NCI-H446 (cell line): ENCODE measurements around the gene AGR2.
"Not testable (repeated sequence)": the region's sequence is repeated elsewhere in the genome, so short reads cannot be mapped to it uniquely, and the experiment has no call there.

Experiments used
- DNase-seq, 2 experiments: peaks; one replicate each; lab custom pipeline; 2025; lab: John Stamatoyannopoulos, UW

The AGR2 gene

DNA sequence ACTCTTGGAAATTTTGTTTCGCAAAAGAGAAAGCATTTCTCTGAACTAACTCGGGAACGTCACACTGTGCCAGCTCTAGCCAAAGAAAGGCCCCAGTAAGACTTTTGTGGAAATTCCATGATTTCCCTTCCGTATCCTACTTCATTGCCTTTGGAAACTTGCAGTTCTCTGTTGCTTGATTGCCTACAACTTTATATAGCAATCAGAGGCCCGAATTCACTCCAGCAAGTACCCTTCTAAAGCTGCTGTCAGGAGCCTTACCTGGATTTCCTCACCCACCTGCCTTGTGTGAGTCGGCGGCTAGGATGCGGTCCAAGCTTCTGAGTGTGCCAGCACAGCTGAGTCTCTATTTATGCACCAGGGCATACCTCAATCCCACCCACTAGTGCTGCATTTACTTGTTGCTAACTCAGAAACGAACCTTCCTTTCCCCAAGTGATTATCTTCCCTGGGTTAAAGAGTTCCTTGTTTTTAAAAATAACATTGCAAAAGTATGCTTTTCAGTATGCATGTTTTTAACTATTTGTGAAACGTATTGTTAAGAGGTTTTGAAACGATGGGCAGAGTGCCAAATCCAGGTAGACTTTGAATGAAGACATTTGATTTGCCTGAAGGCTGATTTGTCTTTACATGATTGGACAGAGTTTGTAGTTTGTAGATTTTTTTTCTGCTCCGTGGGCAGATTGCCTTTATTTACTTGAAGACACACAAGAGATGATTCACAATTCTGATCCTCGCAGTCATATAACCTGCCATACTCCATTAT, at the start of gene AGR2:
Gene AGR2 (minus strand): TSS at position 326 of the 766 bp plus-strand sequence. CDS start 3,203 bp downstream, outside the sequence.
- DNase-seq, result no peak

- DNase-seq, result not testable (repeated sequence)
Observed at GRCh38 chr7:16853189-16853588, 48.4 kb upstream of the AGR2 start.

- DNase-seq, result no peak
Observed at GRCh38 chr7:16851829-16852228, 47.0 kb upstream of the AGR2 start.

- DNase-seq, result no peak
Observed at GRCh38 chr7:16850614-16851466, 46.0 kb upstream of the AGR2 start.

DNA sequence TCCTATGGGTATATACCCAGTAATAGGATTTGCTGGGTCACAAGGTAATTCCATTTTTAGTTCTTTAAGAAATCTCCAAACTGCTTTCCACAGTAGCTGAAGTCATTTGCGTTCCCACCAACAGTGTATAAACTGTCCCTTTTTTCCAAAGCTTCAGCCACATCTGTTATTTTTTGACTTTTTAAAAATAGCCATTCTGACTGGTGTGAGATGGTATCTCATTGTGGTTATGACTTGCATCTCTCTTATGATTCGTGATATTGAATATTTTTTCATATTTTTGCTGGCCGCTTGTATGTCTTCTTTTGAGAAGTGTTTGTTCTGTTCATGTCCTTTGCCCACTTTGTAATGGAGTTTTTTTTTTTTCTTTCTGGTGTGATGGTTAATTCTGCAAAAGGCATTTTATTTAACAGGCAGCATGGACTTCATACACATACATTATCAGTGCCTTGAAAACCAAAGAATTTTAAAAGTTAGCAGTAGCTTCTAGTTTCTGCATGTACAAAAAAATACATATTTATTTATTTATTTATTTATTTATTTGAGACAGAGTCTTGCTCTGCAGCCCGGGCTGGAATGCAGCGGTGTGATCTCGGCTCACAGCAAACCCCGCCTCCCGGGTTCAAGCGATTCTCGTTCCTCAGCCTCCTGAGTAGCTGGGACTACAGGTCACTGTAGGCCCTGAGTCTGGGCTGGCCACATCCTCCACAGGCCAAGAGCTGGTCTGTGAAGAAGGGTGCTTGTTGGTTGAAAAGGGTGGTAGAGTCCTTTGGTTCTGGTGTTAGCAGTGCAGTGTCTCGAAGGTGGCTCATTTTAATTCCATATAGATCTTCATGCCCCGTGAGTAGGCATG, 44.7 kb upstream of the AGR2 start:
- no peak for DNase-seq

DNA sequence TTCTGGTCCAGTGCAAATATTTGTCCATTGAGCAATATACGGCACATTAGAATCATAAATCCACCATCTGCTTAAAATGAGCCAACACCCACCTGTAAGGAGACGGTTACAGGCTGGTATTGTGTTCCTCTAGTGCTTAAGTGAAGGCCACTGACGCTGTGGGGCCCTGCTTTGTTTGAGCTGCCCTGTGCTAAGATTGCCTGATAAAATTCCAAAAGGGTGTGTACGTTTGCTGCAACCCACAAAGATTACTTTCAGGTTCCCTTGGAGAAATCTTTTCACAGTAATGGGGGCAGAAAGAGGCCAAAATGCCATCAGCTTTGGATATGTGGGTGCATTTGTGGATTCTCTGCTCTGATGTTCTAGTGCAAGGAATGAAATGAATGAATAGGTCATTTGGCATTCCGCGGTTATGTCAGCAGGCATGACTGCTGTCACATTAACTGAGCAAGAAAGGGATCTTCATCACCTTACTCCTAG, 42.6 kb upstream of the AGR2 start:
- no peak for DNase-seq

DNA sequence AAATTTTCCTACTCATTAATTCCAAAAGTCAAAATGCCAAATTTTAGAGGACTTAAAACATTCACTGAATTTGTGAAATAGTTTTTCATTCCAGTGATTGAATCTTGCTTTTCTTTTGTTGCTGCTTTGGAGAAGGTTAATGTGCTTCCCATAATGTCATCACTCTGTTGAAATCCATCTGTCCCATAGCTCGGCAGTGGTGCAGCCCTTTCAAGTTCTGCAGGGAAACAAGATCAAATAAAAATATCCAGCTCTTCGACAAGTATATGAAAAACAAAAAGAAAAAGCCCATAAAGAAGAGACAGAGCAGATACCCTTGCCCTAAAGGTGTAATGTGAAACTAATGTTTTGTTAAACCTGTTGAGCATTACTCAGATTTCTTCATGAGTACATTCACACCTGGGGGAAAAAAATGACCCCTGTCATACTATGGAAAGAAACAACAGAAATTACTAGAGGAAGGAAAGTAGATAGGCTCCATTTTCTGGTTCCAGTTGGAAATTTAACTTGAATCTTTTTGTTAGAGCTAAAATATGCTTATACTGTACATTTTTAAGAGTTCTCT, 41.9 kb upstream of the AGR2 start:
- no peak for DNase-seq

DNA sequence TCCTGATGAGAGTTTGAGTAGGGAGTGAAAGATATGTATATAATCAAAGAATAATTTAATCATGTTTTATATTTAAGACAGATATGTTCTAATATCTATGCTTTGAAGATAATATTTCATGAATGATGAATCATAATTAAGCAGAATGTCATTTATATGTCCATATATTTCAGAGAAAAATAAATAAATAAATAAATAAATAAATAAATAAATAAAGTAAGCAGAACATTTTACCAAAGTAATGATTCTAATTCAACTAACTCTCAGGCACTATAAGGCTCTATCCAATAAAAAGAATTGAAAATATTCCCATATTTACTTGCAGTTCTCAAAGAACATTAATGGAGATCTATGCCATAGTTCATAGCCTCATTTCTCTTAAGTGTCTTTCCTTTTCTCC, 40.9 kb upstream of the AGR2 start:
- no peak for DNase-seq

DNA sequence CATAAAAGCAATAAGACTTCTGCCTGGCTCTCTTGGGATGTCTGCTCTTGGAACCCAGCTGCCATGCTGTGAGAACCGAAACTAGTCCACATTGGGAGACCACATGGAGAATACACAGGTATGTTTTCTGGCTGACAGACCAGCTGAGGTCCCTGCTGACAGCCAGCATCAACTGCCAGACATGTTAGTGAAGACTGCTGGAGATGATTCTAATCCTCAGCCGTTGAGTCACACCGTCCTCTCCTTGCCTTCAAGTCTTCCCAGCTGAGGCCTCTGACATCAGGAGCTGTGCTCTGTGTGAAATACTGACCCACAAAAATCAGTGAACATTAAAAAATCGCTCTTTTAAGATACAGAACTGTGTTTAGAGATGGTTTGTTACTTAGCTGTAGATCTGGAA, 36.9 kb upstream of the AGR2 start:
- no peak for DNase-seq

DNA sequence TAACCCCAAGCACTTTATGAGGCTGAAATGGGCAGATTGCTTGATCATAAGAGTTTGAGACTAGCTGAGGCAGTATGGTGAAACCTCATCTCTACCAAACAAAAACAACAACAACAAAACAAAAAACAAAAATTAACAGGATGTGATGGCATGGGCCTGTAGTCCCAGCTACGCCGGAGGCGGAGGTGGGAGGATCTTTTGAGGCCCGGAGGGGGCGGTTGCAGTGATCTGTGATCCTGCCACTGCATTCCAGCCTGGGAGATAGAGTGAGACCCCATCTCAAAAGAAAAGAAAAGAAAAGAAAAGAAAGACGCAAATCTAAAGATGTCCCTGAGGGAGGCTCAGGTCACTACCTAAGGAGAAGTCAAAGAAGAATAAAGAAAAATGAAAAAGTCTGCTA, 35.3 kb upstream of the AGR2 start:
- DNase-seq, result no peak

GRCh38 chr7:16839646-16840045, 34.8 kb upstream of the AGR2 start:
- DNase-seq, result no peak

GRCh38 chr7:16838891-16839290, 34.1 kb upstream of the AGR2 start:
- no peak for DNase-seq

- DNase-seq, result no peak
Observed at GRCh38 chr7:16838386-16838785, 33.6 kb upstream of the AGR2 start.

GRCh38 chr7:16836481-16836880, 31.7 kb upstream of the AGR2 start:
- no peak for DNase-seq

GRCh38 chr7:16833373-16833772, 28.6 kb upstream of the AGR2 start:
- no peak for DNase-seq

DNA sequence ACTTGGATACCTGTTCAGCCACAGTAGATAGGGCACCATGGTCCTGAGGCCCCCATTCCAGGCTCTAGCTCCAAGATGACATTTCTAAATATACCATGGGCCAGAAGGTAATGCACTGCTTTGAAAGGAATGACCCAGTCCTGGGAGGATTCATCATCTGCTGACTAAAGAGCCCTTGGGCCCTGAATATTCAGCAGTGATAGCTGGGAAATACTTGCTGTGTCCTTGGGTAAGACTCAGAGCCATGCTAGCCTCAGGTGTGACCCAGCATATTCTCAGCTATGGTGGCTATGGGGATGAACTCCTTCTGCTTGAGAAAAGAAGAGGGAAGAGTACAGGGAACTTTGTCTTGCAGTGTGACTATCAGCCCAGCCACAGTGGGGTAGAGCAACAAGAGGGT, 21.3 kb upstream of the AGR2 start:
- DNase-seq, result no peak

DNA sequence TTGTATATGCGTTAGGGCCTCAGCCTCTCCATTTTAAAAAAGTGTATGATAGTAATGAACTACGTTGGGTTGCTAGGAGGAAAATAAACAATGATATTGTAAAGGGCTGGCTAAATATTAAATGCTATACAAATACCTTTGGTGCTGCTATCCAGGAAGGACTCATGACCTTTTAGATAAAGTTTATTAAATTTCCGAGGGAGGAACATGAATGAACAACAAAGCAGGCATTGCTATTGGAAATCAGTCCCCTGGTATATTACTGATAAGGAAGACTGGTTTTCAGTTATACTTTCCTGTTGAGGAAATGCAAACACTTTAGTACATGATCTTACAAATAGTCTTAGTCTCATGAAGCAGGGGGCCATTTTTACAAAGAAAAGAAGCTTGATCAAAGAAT, 17.2 kb upstream of the AGR2 start:
- DNase-seq, result no peak

GRCh38 chr7:16818732-16819131, 13.9 kb upstream of the AGR2 start:
- DNase-seq, result no peak

DNA sequence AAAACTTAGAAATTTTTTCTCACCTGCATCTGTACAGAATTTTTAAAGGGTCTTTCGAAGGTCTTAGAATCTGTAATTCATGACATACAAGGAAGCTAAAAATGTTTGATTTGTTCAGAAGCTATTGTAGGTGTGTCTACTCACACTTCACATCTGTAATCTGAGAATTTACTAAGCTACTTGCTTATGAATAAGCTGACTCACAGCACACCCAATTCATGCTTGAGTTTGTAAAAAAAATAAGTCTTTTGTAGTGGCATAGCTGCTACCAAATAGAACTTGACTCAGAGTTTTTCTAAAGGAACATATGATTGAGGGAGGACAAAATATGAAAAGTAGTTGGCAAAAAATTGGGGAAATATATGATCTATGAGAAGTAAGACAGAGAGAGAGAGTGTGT, 12.7 kb upstream of the AGR2 start:
- no peak for DNase-seq

- no peak for DNase-seq
Observed at GRCh38 chr7:16816824-16817223, 12.0 kb upstream of the AGR2 start.

DNA sequence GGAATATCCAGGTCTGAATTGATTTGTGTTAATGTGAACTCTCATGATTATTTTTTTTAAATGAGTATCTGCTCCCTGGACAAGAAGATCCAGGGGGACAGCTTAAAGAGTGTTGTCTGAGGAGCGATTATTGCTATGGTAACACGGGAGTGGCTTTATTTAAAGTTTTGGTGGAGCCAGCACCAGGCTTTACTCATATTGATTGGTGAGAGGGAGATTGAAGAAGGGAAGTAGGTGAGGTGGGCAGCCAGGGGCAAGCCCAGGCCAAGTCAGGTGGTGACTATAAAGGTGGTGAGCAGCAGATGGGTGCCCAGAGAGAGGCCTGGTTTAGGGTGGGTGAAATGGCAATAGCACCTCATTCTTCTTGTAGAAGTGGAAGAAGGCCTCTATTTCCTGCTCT, 10.2 kb upstream of the AGR2 start:
- no peak for DNase-seq

DNA sequence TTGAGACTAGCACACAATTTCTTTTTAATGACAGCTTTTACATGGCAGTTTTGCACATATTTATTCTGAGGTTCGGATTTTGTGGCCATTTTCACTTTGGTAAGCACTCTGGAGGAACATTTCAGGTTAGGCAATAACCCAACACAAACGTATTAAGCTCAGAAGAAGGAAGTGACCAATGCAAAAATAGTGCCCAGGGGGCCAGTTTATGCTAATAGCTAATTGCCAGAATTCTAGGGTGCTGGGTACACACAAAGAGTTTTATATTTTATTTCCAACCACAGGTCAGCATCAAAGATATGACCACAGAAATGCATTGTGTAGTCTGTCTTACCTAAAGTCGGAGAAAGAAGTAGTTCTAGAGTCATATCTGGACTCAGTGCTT, 8.4 kb upstream of the AGR2 start:
- no peak for DNase-seq
